OCI-LY3 (cell line): ENCODE data around the gene FCN2.
A peak's percentile ranks its signal among the peaks of the same experiment; 100 is the strongest.

Source experiments
- EZH2phosphoT487 ChIP-seq: fragments of 200-600 bp; shearing (Covaris generic); IDR thresholded peaks from 2 replicates; pipeline ENCODE4 v1.6.1; 2018; ENCODE audit warnings: antibody characterized with exemption, mixed run types, low read depth
- TF ChIP-seq, protein P1 (sequence below): fragments of 200-600, 300-600 bp; sonication (generic); IDR thresholded peaks from 2 replicates; pipeline ENCODE4 v1.5.1; 2014; ENCODE audit warnings: antibody characterized with exemption, low read length, low read depth

GRCh38 chr9:134935701-134936345 lies 55.2 kb downstream of the FCN2 start:
- TF ChIP-seq, protein P1, sequence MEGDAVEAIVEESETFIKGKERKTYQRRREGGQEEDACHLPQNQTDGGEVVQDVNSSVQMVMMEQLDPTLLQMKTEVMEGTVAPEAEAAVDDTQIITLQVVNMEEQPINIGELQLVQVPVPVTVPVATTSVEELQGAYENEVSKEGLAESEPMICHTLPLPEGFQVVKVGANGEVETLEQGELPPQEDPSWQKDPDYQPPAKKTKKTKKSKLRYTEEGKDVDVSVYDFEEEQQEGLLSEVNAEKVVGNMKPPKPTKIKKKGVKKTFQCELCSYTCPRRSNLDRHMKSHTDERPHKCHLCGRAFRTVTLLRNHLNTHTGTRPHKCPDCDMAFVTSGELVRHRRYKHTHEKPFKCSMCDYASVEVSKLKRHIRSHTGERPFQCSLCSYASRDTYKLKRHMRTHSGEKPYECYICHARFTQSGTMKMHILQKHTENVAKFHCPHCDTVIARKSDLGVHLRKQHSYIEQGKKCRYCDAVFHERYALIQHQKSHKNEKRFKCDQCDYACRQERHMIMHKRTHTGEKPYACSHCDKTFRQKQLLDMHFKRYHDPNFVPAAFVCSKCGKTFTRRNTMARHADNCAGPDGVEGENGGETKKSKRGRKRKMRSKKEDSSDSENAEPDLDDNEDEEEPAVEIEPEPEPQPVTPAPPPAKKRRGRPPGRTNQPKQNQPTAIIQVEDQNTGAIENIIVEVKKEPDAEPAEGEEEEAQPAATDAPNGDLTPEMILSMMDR, result 0 out of 2 replicates have a peak, but pooled peaks have one; percentile 4
- no peak for TF ChIP-seq EZH2phosphoT487
